A549 (cell line): ENCODE data around the gene DIO1. TPM values are rescaled to one million over a fixed set of nuclear protein-coding genes. Genes with fewer than 3 reads are reported as not detected.

ENCODE experiments used
- ATAC-seq, 2 experiments: fragments of 200-7000 bp in 1 of 2; fragments of >200 bp in 1 of 2; cut with Nextera tagmentation in 1 of 2; cut with Tn5 transposase in 1 of 2; 3 replicates each; pipeline versions ENCODE4 v1.8.0 to v1.9.1; 2018 to 2020; ENCODE audit warnings: mild to moderate bottlenecking in 1 of 2, moderate library complexity in 1 of 2
- CTCF ChIA-PET: fragments of 300-600 bp; sonication (Branson Sonifier 250); formaldehyde crosslinking; extraction: SDS; loops from one replicate; lab custom pipeline; 2021; ENCODE audit warnings: antibody characterized with exemption, inconsistent platforms; lab: Yijun Ruan, JAX
- POLR2A ChIA-PET: fragments of 350-600 bp; formaldehyde crosslinking; extraction: SDS; loops from one replicate; lab custom pipeline; 2021; ENCODE audit warnings: antibody characterized with exemption, inconsistent platforms; lab: Yijun Ruan, JAX
- DNase-seq, 2 experiments: peaks; one replicate each; pipeline versions ENCODE4 v3.0.0 to v3.0.0-alpha.2; 2011 to 2016; ENCODE audit warnings: low read depth in 1 of 2, low spot score in 1 of 2
- FAIRE-seq: peaks from 2 replicates; lab custom pipeline; 2011; peaks lifted over from hg19 to GRCh38; lab: Jason Lieb, UNC
- H3K27ac ChIP-seq, 2 experiments: fragments of >200 bp; sonication (Bioruptor Twin); formaldehyde crosslinking; 3 replicates each; pipeline ENCODE4 v1.5.1; 2016 to 2017
- H3K4me1 ChIP-seq: fragments of >200 bp; sonication (Bioruptor Twin); formaldehyde crosslinking; 3 replicates; pipeline ENCODE4 v1.6.1; 2016
- H3K4me2 ChIP-seq: fragments of >200 bp; sonication (Bioruptor Twin); formaldehyde crosslinking; 3 replicates; pipeline ENCODE4 v1.6.1; 2016
- H3K4me3 ChIP-seq: fragments of >200 bp; sonication (Bioruptor Twin); formaldehyde crosslinking; 3 replicates; pipeline ENCODE4 v1.5.1; 2016
- H3K9me3 ChIP-seq: fragments of >200 bp; sonication (Bioruptor Twin); formaldehyde crosslinking; 3 replicates; pipeline ENCODE4 v1.6.1; 2016
- BHLHE40 ChIP-seq: IDR thresholded peaks from 2 replicates; pipeline ENCODE4 v1.6.1; 2012; ENCODE audit warnings: low read depth, low read length, inconsistent platforms
- CHD2 ChIP-seq: fragments of 150-350 bp; IDR thresholded peaks from 2 replicates; pipeline ENCODE4 v1.6.1; 2014; ENCODE audit warnings: low read length; ENCODE audit not compliant: partially characterized antibody
- E2F6 ChIP-seq: IDR thresholded peaks from 2 replicates; pipeline ENCODE4 v1.6.1; 2012; ENCODE audit warnings: low read depth, borderline replicate concordance
- EHF ChIP-seq: fragments of 250-450 bp; sonication (Bioruptor Pico); IDR thresholded peaks from 2 replicates; pipeline ENCODE4 v1.5.0; 2020; ENCODE audit warnings: mild to moderate bottlenecking
- EP300 ChIP-seq, 2 experiments: fragments of >200 bp; sonication (Bioruptor Twin); formaldehyde crosslinking; IDR thresholded peaks; 2 replicates in 1 of 2; 3 replicates in 1 of 2; pipeline ENCODE4 v1.6.1; 2016 to 2017
- FOXS1 ChIP-seq: fragments of 250-450 bp; sonication (Bioruptor Pico); IDR thresholded peaks from 2 replicates; pipeline ENCODE4 v1.5.0; 2020; ENCODE audit warnings: mild to moderate bottlenecking, moderate library complexity
- HDAC2 ChIP-seq: fragments of 200-600 bp; sonication (generic); IDR thresholded peaks from 2 replicates; pipeline ENCODE4 v1.6.1; 2016
- HES2 ChIP-seq: fragments of >200 bp; sonication (Bioruptor Twin); formaldehyde crosslinking; IDR thresholded peaks from 2 replicates; pipeline ENCODE4 v1.6.1; 2016
- HOXB13 ChIP-seq: fragments of 250-450 bp; sonication (Bioruptor Pico); IDR thresholded peaks from 2 replicates; pipeline ENCODE4 v1.5.0; 2020; ENCODE audit warnings: low read depth, mild to moderate bottlenecking, moderate library complexity
- JUNB ChIP-seq: fragments of >200 bp; sonication (Bioruptor Twin); formaldehyde crosslinking; IDR thresholded peaks from 2 replicates; pipeline ENCODE4 v1.6.1; 2016
- KDM5A ChIP-seq: fragments of 200-600 bp; sonication (generic); IDR thresholded peaks from 2 replicates; pipeline ENCODE4 v1.6.1; 2016; ENCODE audit warnings: antibody characterized with exemption, mild to moderate bottlenecking
- NFE2L2 ChIP-seq: fragments of 150-350 bp; conservative IDR thresholded peaks from 2 replicates; pipeline ENCODE4 v1.6.1; 2014; ENCODE audit warnings: low read length
- NPAS2 ChIP-seq: fragments of 250-450 bp; sonication (Bioruptor Pico); IDR thresholded peaks from 2 replicates; pipeline ENCODE4 v1.8.0; 2022; ENCODE audit warnings: mild to moderate bottlenecking, moderate library complexity, borderline replicate concordance
- POLR2AphosphoS2 ChIP-seq: conservative IDR thresholded peaks from 2 replicates; pipeline ENCODE4 v1.6.1; 2012; ENCODE audit warnings: low read length, improper control_type of control experiment, inconsistent platforms
- RAD21 ChIP-seq, 2 experiments: fragments of >200 bp in 1 of 2; sonication (Bioruptor Twin) in 1 of 2; formaldehyde crosslinking in 1 of 2; IDR thresholded peaks in 1 of 2; conservative IDR thresholded peaks in 1 of 2; 2 replicates in 1 of 2; 3 replicates in 1 of 2; pipeline ENCODE4 v1.6.1; 2012 to 2018; ENCODE audit warnings: inconsistent platforms in 1 of 2
- RNF2 ChIP-seq: fragments of 200-600 bp; sonication (generic); IDR thresholded peaks from 2 replicates; pipeline ENCODE4 v1.6.1; 2016; ENCODE audit warnings: low read depth, mild to moderate bottlenecking, antibody characterized with exemption, moderate library complexity, borderline replicate concordance
- SMC3 ChIP-seq: fragments of >200 bp; sonication (Bioruptor Twin); formaldehyde crosslinking; IDR thresholded peaks from 3 replicates; pipeline ENCODE4 v1.6.1; 2018; ENCODE audit warnings: inconsistent platforms
- SREBF2 ChIP-seq: fragments of 450-650 bp; IDR thresholded peaks from 2 replicates; pipeline ENCODE4 v1.6.1; 2014; ENCODE audit warnings: mild to moderate bottlenecking, moderate library complexity
- ZFP36 ChIP-seq: fragments of 450-650 bp; IDR thresholded peaks from 2 replicates; pipeline ENCODE4 v1.6.1; 2014; ENCODE audit warnings: borderline replicate concordance; ENCODE audit not compliant: partially characterized antibody
- WGBS: methylation state at CpG from one replicate; pipeline ENCODE4 v1.1.6; 2017; ENCODE audit errors: missing lambda C conversion rate; 5-methylcytosine and 5-hydroxymethylcytosine counted together
- polyA minus RNA-seq: library from RNA; depleted of rRNA, polyadenylated mRNA; stranded (reverse); fragments of >200 nt; gene quantifications from 2 replicates; pipeline ENCODE4 v1.2.3, GENCODE V29; 2011; rRNA and poly(A)+ RNA removed
- polyA plus RNA-seq, 4 experiments: library from polyadenylated mRNA; depleted of rRNA in 3 of 4; stranded (reverse); fragments of >200 nt; fragmentation: RNase III in 1 of 4; extraction: RNeasy Plus Mini Kit Qiagen cat#74134 plus additional on column Dnase treatment in 1 of 4; gene quantifications; 2 replicates in 3 of 4; 3 replicates in 1 of 4; pipeline ENCODE4 v1.2.3, GENCODE V29; 2011 to 2017
- TF ChIP-seq, protein P1 (sequence below): fragments of >200 bp; sonication (Bioruptor Twin); formaldehyde crosslinking; IDR thresholded peaks from 3 replicates; pipeline ENCODE4 v1.5.1; 2016
- TF ChIP-seq, protein P2 (sequence below): fragments of 150-350 bp; IDR thresholded peaks from 2 replicates; pipeline ENCODE4 v1.6.1; 2014; ENCODE audit warnings: low read depth, mild to moderate bottlenecking, low read length
- TF ChIP-seq, protein P3 (sequence below): fragments of 250-450 bp; sonication (Bioruptor Pico); IDR thresholded peaks from 2 replicates; pipeline ENCODE4 v1.5.0; 2021; ENCODE audit warnings: mild to moderate bottlenecking, moderate library complexity, borderline replicate concordance

The DIO1 gene
- polyA plus RNA-seq (2011; rRNA removed) (0.13 TPM in 1 of 2 replicates, not detected in the other), polyA plus RNA-seq (2017; fragmentation: RNase III; extraction: RNeasy Plus Mini Kit Qiagen cat#74134 plus additional on column Dnase treatment) (not detected in 3 replicates), polyA minus RNA-seq (not detected in 2 replicates)
- not detected in 2 replicates for polyA plus RNA-seq (2012; cell fraction: cytosol; rRNA removed)
- not detected in 2 replicates for polyA plus RNA-seq (2012; cell fraction: nucleus; rRNA removed)

- ChIA-PET POLR2A (no interaction called here), CTCF (interaction anchor here (1.1 to 2.2 kb wide), 2 partner anchors 16 to 54 kb away, joined by 3 to 5 read pairs; no protein-coding TSS in a partner anchor)
- H3K4me3 ChIP-seq: no peak within 1 kb of the TSS
- H3K9me3 ChIP-seq: no peaks in the 10 kb centered on the region
- TF ChIP-seq EP300 (IDR thresholded peaks at IDR 0.05) (no peak), ZFP36 (no peak), FOXS1 (CRISPR knock-in tag) (no peak), SREBF2 (no peak)
- ATAC-seq (no peak), FAIRE-seq (no peak), DNase-seq (no peak)
- H3K27ac ChIP-seq: no peak within 1 kb of the TSS
- no peak within 1 kb of the TSS for H3K4me2 ChIP-seq
- 69% methylated on average over 14 of the region's 14 CpGs for WGBS
- H3K4me1 ChIP-seq: peaks cover 11% of the 10 kb centered on the region; the same call in 2 of the 3 replicates
Observed at GRCh38 chr1:53893999-53894636, at the start of gene DIO1. Gene DIO1 (plus strand): TSS chr1:53894187. CDS start chr1:53894211, 24 bp downstream.

- CTCF ChIA-PET: interaction anchor here (1.0 to 5.7 kb wide), 2 partner anchors 12 to 111 kb away, joined by 5 to 33 read pairs; no protein-coding TSS in a partner anchor
- Histone ChIP-seq H3K4me1 (no peaks in the 10 kb centered on the region), H3K9me3 (no peaks in the 10 kb centered on the region), H3K4me3 (no peak overlapping the region)
- 59% methylated on average over 6 of the region's 6 CpGs for WGBS
- DNase-seq: no peak
- no peak for ATAC-seq
- TF ChIP-seq RNF2: no peak
- TF ChIP-seq, protein P1, sequence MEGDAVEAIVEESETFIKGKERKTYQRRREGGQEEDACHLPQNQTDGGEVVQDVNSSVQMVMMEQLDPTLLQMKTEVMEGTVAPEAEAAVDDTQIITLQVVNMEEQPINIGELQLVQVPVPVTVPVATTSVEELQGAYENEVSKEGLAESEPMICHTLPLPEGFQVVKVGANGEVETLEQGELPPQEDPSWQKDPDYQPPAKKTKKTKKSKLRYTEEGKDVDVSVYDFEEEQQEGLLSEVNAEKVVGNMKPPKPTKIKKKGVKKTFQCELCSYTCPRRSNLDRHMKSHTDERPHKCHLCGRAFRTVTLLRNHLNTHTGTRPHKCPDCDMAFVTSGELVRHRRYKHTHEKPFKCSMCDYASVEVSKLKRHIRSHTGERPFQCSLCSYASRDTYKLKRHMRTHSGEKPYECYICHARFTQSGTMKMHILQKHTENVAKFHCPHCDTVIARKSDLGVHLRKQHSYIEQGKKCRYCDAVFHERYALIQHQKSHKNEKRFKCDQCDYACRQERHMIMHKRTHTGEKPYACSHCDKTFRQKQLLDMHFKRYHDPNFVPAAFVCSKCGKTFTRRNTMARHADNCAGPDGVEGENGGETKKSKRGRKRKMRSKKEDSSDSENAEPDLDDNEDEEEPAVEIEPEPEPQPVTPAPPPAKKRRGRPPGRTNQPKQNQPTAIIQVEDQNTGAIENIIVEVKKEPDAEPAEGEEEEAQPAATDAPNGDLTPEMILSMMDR: no peak
- TF ChIP-seq NPAS2: no peak
- no peak for TF ChIP-seq HDAC2
- no peak for TF ChIP-seq HOXB13
- no peak for TF ChIP-seq HES2
- TF ChIP-seq, all 56 proteins: peak for 0
- POLR2A ChIA-PET: no interaction called here
- H3K27ac ChIP-seq: no peak overlapping the region
- H3K4me2 ChIP-seq: no peak overlapping the region
- no peak for FAIRE-seq
Observed at GRCh38 chr1:53847980-53848379, 46.0 kb upstream of the DIO1 start.

DNA sequence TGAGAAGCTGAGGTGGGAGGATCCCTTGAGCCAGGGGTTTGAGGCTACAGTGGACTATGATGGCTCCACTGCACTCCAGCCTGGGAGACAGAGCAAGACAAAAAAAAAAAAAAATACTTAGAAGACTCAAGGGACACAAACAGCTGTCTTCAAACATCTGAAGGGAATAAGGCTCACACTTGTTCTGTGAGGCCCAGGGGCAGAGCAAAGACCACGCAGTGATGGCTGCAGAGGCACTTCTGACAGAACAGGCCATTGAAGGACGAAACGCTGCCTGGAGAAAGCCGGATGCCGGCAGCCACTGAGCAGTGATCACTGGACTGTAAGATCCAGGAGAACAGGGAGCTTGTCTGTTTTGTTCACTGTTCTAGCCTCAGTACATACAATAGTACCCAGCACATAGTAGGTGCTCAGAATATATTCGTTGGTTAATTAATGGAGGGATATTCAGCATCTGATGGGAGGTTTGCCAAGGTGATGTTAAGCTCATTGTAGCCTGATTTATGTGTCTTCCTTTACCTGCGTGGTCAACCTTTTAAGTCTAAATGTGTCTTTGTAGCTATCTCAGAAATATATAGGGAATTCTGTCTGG, 43.8 kb upstream of the DIO1 start:
- no peaks in the 10 kb centered on the region for H3K4me1 ChIP-seq
- CTCF ChIA-PET: interaction anchor here (1.0 to 5.7 kb wide), 2 partner anchors 10 to 19 kb away, joined by 3 to 33 read pairs; no protein-coding TSS in a partner anchor
- no peak overlapping the region for H3K27ac ChIP-seq
- 84% methylated on average over 7 of the region's 7 CpGs for WGBS
- no peak for FAIRE-seq
- TF ChIP-seq, protein P2, sequence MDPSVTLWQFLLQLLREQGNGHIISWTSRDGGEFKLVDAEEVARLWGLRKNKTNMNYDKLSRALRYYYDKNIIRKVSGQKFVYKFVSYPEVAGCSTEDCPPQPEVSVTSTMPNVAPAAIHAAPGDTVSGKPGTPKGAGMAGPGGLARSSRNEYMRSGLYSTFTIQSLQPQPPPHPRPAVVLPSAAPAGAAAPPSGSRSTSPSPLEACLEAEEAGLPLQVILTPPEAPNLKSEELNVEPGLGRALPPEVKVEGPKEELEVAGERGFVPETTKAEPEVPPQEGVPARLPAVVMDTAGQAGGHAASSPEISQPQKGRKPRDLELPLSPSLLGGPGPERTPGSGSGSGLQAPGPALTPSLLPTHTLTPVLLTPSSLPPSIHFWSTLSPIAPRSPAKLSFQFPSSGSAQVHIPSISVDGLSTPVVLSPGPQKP: no peak
- TF ChIP-seq E2F6: no peak
- TF ChIP-seq ZFP36: no peak
- TF ChIP-seq HOXB13: no peak
- TF ChIP-seq, protein P3, sequence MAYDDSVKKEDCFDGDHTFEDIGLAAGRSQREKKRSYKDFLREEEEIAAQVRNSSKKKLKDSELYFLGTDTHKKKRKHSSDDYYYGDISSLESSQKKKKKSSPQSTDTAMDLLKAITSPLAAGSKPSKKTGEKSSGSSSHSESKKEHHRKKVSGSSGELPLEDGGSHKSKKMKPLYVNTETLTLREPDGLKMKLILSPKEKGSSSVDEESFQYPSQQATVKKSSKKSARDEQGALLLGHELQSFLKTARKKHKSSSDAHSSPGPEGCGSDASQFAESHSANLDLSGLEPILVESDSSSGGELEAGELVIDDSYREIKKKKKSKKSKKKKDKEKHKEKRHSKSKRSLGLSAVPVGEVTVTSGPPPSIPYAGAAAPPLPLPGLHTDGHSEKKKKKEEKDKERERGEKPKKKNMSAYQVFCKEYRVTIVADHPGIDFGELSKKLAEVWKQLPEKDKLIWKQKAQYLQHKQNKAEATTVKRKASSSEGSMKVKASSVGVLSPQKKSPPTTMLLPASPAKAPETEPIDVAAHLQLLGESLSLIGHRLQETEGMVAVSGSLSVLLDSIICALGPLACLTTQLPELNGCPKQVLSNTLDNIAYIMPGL: no peak
- TF ChIP-seq KDM5A: no peak
- TF ChIP-seq CHD2: no peak
- no peak for TF ChIP-seq JUNB
- TF ChIP-seq RAD21 (conservative IDR thresholded peaks at IDR 0.05 in 1 of 2, IDR thresholded peaks at IDR 0.05 in 1 of 2): no peak
- TF ChIP-seq NPAS2: no peak
- TF ChIP-seq NFE2L2: no peak
- TF ChIP-seq EHF (CRISPR knock-in tag): no peak
- no peak for TF ChIP-seq BHLHE40
- no peak for TF ChIP-seq POLR2AphosphoS2
- TF ChIP-seq SMC3: no peak
- TF ChIP-seq, all 56 proteins: peak for 0
- ATAC-seq (no peak), DNase-seq (no peak)
- POLR2A ChIA-PET: no interaction called here
- no peak overlapping the region for H3K4me2 ChIP-seq
- H3K9me3 ChIP-seq: no peaks in the 10 kb centered on the region
- H3K4me3 ChIP-seq: no peak overlapping the region
